GM18508 (cell line): ENCODE data around the gene ASIC2.

Experiments used
- ATAC-seq: cut with Tn5 transposase; IDR thresholded peaks from one replicate; pipeline ENCODE4 v1.9.1; 2021; ENCODE audit warnings: moderate number of reproducible peaks; ENCODE audit not compliant: insufficient read depth, unreplicated experiment

ASIC2 gene

GRCh38 chr17:33085256-33085655 is 207.8 kb downstream of the ASIC2 start:
- ATAC-seq = no peak

DNA sequence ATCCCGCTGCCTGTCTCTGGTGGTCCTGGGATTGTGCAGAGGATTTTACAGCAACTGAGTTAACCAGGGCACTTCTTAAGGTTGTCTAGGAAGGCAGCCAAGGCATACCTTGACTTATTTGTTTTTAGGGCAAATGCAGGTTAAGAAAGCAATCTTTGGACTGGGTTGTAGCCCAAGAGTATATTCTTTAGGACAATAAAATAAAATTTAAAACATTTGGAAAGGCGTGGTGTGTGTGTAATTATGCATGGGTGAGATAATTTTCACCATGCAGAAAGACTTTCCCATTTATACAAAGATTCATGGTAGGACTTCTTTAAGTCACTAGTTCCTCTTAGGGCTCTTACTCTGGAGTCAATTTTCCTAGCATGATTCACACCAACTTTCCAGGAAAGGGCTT is 208.3 kb downstream of the ASIC2 start:
- ATAC-seq = no peak

GRCh38 chr17:33082529-33083173 is 210.4 kb downstream of the ASIC2 start:
- no peak for ATAC-seq

- ATAC-seq = no peak
Measured at GRCh38 chr17:33080091-33080490, 213.0 kb downstream of the ASIC2 start.

DNA sequence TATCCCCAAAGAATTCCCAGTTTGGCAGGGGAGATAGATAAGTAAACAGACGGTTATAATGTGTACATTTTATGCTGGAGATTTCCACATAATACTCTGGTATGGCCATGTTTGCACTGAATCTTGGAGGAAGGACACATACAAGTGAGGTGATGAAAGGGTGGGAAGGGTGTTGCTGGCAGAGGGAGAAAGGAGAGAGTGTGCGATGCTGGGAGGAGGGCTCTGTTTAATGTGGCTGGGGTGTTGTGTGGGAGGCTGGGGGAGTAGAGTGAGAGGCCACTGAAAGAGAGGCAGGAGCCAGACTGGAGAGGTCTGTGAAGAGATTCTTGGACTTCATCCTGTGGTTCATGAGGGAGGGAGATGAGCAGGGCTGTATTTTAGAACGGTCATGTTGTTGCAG is 213.9 kb downstream of the ASIC2 start:
- ATAC-seq = no peak

DNA sequence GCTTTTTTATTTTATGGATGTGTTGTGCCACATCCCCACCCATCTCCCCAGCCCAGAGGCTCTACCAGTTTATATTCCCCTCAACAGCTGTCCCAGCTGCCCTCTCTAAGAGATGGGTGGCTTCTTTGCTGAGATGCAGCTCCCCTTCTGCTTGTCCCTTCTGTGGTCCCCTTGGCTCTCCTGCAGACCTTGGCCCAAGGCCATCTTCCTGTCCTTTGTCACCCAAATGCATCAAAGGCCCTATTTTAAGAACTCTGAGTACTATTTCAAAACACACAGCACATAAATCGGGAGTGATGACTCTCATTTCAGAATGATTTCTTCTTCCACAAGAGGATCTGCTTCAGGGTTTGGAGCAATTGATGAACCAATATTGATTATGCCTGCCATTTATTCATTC is 216.1 kb downstream of the ASIC2 start:
- no peak for ATAC-seq

DNA sequence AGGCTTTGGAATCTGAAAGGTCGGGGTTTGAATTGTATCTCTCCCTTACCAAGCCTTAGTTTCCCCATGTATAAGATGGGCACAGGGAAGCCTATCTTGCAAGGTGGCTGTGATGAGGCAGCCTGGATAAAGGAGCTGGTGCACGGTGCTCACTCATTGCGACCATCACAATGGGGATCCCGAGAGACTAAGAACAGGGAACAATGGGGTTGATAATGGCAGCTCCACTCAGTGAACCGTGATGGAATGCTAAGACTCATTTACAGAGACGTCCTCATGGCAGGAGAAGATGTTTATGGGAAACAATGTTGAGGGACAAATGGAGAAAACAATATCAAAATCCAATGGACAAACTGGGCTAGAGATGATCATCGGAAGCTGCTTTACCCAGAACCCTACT is 219.7 kb downstream of the ASIC2 start:
- ATAC-seq = no peak

- no peak for ATAC-seq
Measured at GRCh38 chr17:33072421-33073161, 220.5 kb downstream of the ASIC2 start.

- no peak for ATAC-seq
Measured at GRCh38 chr17:33071656-33072055, 221.4 kb downstream of the ASIC2 start.

- ATAC-seq = no peak
Measured at GRCh38 chr17:33057564-33057963, 235.5 kb downstream of the ASIC2 start.

- no peak for ATAC-seq
Measured at GRCh38 chr17:33056399-33057146, 236.5 kb downstream of the ASIC2 start.

- no peak for ATAC-seq
Measured at GRCh38 chr17:33055746-33056145, 237.3 kb downstream of the ASIC2 start.

DNA sequence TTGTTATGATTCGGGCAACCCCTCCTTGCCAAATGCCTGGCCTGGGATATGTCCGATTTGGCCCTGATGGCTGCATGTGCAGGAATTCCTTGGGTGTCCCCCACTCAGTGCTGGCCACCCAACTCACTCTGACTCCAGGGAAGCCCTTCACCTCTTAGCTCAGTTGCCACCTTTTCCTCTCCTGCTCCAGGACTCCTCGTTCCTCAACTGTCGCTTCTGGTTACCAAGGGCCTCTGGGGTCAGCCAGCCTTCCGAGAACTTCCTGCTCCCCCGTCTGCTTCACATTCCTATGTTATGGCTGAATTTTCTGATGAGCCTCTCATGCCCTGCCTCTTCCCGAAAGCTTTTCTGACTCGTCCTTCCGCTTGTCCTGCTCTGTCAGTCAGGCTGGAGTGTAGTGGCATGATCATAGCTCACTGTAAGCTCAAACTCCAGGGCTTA is 237.9 kb downstream of the ASIC2 start:
- ATAC-seq = no peak

DNA sequence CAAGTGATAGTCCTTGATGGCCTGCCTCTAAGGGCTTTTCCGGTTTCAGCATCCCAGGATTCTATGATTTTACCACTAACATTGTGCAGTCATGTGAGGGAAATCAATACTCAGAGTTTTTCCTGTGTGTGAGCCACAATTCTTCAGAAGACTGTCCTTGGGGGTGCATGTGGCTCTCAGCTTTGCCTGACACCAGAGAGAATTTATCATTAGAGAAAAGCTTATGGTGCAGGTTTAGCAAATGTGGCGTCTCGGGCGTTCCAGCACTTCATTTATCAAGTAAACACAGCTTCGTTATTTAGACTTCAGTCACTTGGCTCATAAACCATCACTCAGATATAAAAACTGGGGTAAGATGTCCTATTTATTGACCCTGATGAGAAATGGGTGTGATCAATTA is 238.7 kb downstream of the ASIC2 start:
- no peak for ATAC-seq

DNA sequence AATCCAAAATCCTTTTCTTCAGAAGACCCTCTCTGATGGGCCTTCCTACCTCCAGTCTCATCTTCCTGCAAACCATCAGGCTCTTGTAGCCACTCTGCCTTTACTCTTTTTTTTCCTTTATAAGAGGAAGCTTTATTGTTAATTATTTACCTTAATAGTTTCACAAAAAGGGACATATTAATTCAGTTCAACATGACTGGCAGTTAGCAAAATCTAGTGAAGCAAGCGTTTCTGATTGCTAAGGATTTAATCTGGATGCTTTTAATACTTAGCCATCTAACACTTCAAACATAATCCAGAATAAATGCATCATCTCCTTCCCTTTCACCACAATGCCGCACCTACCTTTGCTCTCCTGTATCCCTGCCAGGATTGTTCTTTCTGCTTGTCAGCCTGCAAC is 239.4 kb downstream of the ASIC2 start:
- no peak for ATAC-seq

DNA sequence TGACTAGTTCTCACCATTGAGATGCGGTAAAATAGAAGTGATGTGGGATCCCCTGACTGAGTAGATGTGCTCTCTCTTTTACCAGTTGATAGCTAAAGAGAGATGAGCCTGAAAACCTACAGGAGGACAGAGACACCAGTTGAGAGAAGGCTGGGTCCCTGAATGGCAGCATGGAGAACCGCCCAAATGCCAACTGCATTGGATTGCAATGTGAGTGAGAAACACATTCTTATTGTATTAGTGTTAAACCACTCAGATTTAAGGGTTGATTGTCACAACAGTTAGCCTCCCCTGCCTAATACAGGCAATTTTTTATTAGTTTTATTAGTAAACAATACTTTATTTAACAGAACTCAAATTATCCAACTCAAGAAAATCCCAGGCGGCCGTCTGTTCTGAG is 240.2 kb downstream of the ASIC2 start:
- no peak for ATAC-seq

DNA sequence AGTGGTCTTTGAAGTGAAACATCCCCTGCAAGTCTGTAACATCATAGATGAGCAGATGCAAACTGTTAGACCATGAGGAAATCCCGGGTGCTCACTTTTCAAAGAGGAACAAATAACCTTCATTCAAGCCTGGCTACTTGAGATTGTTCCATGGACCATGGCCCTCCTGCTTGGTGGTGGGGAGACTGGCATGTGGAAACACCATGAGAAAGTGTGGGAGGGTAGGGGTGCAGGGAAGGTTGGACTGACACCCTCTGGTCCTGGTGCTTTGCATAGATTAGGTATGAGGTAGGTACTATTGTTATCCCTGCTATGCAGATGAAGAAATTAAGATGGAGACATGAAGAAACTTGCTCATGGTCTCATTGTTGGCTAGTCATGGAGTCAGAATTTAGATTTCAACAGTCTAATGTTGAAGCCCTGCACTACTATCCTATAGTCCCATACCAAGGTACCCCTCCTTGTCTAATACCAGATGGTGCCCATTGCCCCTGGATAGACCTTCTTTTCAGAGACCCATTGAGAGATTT is 242.4 kb downstream of the ASIC2 start:
- no peak for ATAC-seq

- ATAC-seq = no peak
Measured at GRCh38 chr17:33049781-33050414, 243.2 kb downstream of the ASIC2 start.

DNA sequence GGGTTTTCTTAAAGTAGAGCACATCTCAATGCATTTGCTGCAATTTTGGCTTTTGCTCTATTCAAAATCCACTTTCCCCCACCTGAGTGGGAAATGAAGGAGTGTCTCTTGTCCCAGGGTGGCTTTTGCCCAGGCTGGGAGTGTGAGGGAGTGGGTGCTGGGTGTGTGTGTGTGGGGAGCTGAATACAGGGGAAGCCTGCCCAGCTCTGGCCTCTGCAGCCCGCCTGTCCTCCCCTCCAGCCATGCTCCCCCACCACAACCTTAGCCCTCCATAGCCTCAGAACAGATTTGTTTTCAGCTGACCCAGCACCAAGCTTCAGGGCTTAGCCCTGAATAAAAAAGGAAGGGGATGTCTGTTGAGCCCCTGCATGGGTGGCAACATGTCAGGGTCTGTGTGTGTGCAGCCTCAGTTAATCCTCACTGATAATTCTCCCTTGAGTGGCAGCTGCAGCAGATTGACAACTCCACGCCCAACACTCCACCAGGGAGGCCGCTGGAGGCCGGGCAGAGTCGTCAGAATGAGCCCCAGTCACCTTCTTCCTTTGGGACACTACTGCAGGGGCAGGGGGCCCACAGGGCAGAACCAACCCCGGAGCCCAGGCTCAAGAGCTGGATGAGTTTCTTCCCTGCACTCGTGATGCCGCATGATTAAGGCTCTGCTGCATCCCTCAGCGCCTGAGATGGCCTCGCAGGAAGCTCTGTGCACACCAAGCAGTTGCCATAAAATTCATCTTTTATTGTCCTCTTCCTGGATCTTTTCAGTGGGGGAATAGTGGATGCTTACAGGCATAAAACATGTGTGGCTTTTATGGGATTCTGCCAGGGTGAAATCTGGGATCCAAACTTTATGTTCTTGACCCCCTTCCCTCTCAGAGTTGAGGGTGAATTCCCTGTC is 246.5 kb downstream of the ASIC2 start:
- no peak for ATAC-seq

- ATAC-seq = no peak
Measured at GRCh38 chr17:33045216-33045615, 247.9 kb downstream of the ASIC2 start.
